Esophagus squamous epithelium (tissue), 5 donors: Measurements from ENCODE around the gene UQCRHL. TPM values are rescaled to one million over a fixed set of nuclear protein-coding genes. Genes with fewer than 3 reads are reported as not detected.
"Not testable (repeated sequence)": the region's sequence is repeated elsewhere in the genome, so short reads cannot be mapped to it uniquely, and the experiment has no call there.

Experiments used
- DNase-seq: peaks from one replicate; lab custom pipeline; 2025; lab: John Stamatoyannopoulos, UW
- H3K27ac ChIP-seq, 4 donors: fragments of 200-600 bp; sonication (generic); one replicate each; pipeline ENCODE4 v1.5.1; 2016 to 2019; ENCODE audit warnings: mild to moderate bottlenecking in 1 of 4
- H3K27me3 ChIP-seq, 4 donors: fragments of 200-600 bp; sonication (generic); 1 replicate in 3 of 4; 2 replicates in 1 of 4; pipeline versions ENCODE4 v1.5.1 to v1.6.0; 2017 to 2021; ENCODE audit warnings: antibody characterized with exemption in 1 of 4
- H3K36me3 ChIP-seq, 3 donors: fragments of 200-600 bp; sonication (generic); one replicate each; pipeline ENCODE4 v1.5.1; 2016 to 2019
- H3K4me1 ChIP-seq, 3 donors: fragments of 200-600 bp; sonication (generic); one replicate each; pipeline ENCODE4 v1.5.1; 2017 to 2019
- H3K4me3 ChIP-seq, 4 donors: fragments of 200-600 bp; sonication (generic); 1 replicate in 3 of 4; 2 replicates in 1 of 4; pipeline ENCODE4 v1.5.1; 2016 to 2019; ENCODE audit warnings: mild to moderate bottlenecking in 2 of 4, moderate library complexity in 1 of 4
- H3K9me3 ChIP-seq, 3 donors: fragments of 200-600 bp; sonication (generic); one replicate each; pipeline ENCODE4 v1.5.1; 2016 to 2019
- POLR2A ChIP-seq, 4 donors: fragments of 450-650 bp; IDR thresholded peaks; one replicate each; pipeline ENCODE4 v1.6.1; 2017; ENCODE audit warnings: antibody characterized with exemption in 4 of 4, mild to moderate bottlenecking in 4 of 4, moderate library complexity in 3 of 4
- WGBS, 2 donors: methylation state at CpG; one replicate each; pipeline ENCODE4 v1.1.5; 2018; 5-methylcytosine and 5-hydroxymethylcytosine counted together
- intact Hi-C: fragments of 100-400 bp; cut with DNase I; formaldehyde crosslinking; loops from one replicate; pipeline ENCODE4 v1.15.0; 2022
- total RNA-seq, 4 donors: library from RNA; depleted of rRNA; stranded (reverse); fragments of >200 nt; gene quantifications; one replicate each; pipeline ENCODE4 v1.1.0, GENCODE V29; 2016
- TF ChIP-seq, protein P1 (sequence below), 6 experiments: fragments of 450-650 bp in 4 of 6; fragments of 200-600 bp in 2 of 6; sonication (generic) in 2 of 6; IDR thresholded peaks; one replicate each; pipeline ENCODE4 v1.5.1; 2016 to 2019; ENCODE audit warnings: antibody characterized with exemption in 6 of 6, mild to moderate bottlenecking in 4 of 6, moderate library complexity in 4 of 6
- donor health status: DM: yes; HTN: yes; CAD: no.

Gene UQCRHL
- total RNA-seq, result 1 to 10 TPM in 1 of 4 donors, under 1 TPM in 3; 0.64 to 1.8 (median 0.78) TPM

DNA sequence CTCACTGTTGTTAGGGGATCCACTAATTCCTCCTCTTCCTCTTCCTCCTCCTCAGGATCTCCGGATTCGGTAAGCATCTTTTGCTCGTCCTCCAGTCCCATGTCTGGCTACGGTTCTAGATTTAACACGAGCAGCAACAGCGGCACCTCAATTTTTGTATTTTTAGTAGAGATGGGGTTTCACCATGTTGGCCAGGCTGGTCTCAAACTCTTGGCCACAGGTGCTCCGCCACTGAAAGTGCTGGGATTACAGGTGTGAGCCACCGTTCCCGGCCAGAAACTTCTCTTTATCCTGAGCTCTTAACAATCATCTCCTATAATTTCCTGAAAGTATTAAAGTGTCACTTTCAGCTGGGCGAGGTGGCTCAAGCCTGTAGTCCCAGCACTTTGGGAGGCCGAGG, at the start of gene UQCRHL:
Gene UQCRHL, minus strand, starts transcription at position 101 of the 400 bp plus-strand sequence. Its CDS starts 0 bp downstream, at position 101.
- intact Hi-C loops, H3K4me1 ChIP-seq, DNase-seq, H3K27ac ChIP-seq, H3K4me3 ChIP-seq, H3K27me3 ChIP-seq, H3K36me3 ChIP-seq, H3K9me3 ChIP-seq: not testable (repeated sequence)
- 88 to 97% methylated on average over 7 to 10 of the region's 11 CpGs for WGBS, 2 donors

- intact Hi-C loops, result no loop called here
- WGBS, 2 donors, result 90 to 93% methylated on average over 4 to 5 of the region's 5 CpGs
- H3K9me3 ChIP-seq, result no peaks in the 10 kb centered on the region
- H3K27ac ChIP-seq, result no peak overlapping the region
- H3K4me3 ChIP-seq, result no peak overlapping the region
- no peaks in the 10 kb centered on the region for H3K27me3 ChIP-seq
- no peak for TF ChIP-seq POLR2A (IDR thresholded peaks at IDR 0.05)
- TF ChIP-seq, protein P1, sequence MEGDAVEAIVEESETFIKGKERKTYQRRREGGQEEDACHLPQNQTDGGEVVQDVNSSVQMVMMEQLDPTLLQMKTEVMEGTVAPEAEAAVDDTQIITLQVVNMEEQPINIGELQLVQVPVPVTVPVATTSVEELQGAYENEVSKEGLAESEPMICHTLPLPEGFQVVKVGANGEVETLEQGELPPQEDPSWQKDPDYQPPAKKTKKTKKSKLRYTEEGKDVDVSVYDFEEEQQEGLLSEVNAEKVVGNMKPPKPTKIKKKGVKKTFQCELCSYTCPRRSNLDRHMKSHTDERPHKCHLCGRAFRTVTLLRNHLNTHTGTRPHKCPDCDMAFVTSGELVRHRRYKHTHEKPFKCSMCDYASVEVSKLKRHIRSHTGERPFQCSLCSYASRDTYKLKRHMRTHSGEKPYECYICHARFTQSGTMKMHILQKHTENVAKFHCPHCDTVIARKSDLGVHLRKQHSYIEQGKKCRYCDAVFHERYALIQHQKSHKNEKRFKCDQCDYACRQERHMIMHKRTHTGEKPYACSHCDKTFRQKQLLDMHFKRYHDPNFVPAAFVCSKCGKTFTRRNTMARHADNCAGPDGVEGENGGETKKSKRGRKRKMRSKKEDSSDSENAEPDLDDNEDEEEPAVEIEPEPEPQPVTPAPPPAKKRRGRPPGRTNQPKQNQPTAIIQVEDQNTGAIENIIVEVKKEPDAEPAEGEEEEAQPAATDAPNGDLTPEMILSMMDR (IDR thresholded peaks at IDR 0.05), result no peak
- H3K4me1 ChIP-seq, result peaks cover 7 to 77% (median 18%) of the 10 kb centered on the region in 3 donors
- H3K36me3 ChIP-seq, result peaks cover 0 to 7% (median 0%) of the 10 kb centered on the region in 3 donors
- DNase-seq, result no peak
Observed at GRCh38 chr1:15856888-15857287, 49.4 kb upstream of the UQCRHL start.

GRCh38 chr1:15852828-15853302, 45.4 kb upstream of the UQCRHL start:
- no peaks in the 10 kb centered on the region for H3K9me3 ChIP-seq
- peaks cover 0 to 7% (median 0%) of the 10 kb centered on the region in 3 donors for H3K36me3 ChIP-seq
- H3K27ac ChIP-seq, result peak overlapping the region in 1 of 4 donors; percentile 96
- DNase-seq, result no peak
- TF ChIP-seq POLR2A (IDR thresholded peaks at IDR 0.05), result no peak
- TF ChIP-seq, protein P1 (IDR thresholded peaks at IDR 0.05), result no peak
- peaks cover 24 to 81% (median 28%) of the 10 kb centered on the region in 3 donors for H3K4me1 ChIP-seq
- H3K4me3 ChIP-seq, result no peak overlapping the region
- H3K27me3 ChIP-seq, result no peaks in the 10 kb centered on the region
- intact Hi-C loops, result no loop called here
- WGBS, 2 donors, result 78 to 82% methylated on average over 3 of the region's 3 CpGs

GRCh38 chr1:15852036-15852827, 44.8 kb upstream of the UQCRHL start:
- peaks cover 19 to 75% (median 28%) of the 10 kb centered on the region in 3 donors for H3K4me1 ChIP-seq
- WGBS, 2 donors, result 40 to 45% methylated on average over 6 of the region's 6 CpGs
- H3K36me3 ChIP-seq, result peaks cover 0 to 7% (median 0%) of the 10 kb centered on the region in 3 donors
- no peak for DNase-seq
- H3K4me3 ChIP-seq, result no peak overlapping the region
- H3K27ac ChIP-seq, result peak overlapping the region in 3 of 4 donors; percentile 15 to 96 (median 47)
- intact Hi-C loops, result no loop called here
- H3K27me3 ChIP-seq, result no peaks in the 10 kb centered on the region
- no peaks in the 10 kb centered on the region for H3K9me3 ChIP-seq
- TF ChIP-seq, protein P1 (IDR thresholded peaks at IDR 0.05), result no peak
- no peak for TF ChIP-seq POLR2A (IDR thresholded peaks at IDR 0.05)

DNA sequence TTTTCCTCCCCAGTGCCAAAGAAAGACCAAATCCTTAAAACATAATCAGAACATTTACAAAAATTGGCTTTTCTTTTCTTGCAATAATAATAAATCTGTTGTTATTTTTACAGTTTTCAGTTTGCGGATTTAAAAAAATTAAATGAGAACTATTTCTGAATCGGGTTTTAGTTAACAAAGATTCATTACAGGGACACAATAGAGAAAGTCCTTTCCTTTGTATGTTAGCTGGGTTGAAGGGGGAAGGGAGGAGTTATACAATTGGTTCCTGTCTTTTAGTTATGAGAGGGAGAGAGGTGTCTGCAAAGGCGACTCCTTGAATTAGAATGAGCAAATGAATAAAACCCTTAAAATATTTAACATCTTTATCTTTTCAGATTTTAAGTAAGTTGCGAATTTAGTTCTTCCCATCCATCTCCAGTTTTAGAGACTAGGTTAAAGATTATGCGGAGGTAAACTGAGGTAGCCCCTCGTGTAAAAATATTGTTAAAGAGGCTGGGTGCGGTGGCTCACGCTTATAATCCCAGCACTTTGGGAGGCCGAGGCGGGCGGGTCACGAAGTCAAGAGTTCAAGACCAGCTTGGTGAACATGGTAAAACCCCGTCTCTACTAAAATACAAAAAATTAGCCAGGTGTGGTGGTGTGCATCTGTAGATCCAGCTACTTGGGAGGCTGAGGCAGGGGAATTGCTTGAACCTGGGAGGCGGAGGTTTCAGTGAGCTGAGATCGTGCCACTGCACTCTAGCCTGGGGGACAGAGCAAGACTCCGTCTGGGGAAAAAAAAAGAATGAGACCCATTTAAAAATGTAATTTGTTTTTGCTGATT, 44.0 kb upstream of the UQCRHL start:
- 52 to 60% methylated on average over 16 of the region's 16 CpGs for WGBS, 2 donors
- TF ChIP-seq POLR2A (IDR thresholded peaks at IDR 0.05), result no peak
- TF ChIP-seq, protein P1 (IDR thresholded peaks at IDR 0.05), result no peak
- no peaks in the 10 kb centered on the region for H3K9me3 ChIP-seq
- H3K4me1 ChIP-seq, result peaks cover 27 to 74% (median 34%) of the 10 kb centered on the region in 3 donors
- intact Hi-C loops, result no loop called here
- H3K4me3 ChIP-seq, result no peak overlapping the region
- peaks cover 0 to 7% (median 0%) of the 10 kb centered on the region in 3 donors for H3K36me3 ChIP-seq
- H3K27ac ChIP-seq, result peak overlapping the region in 3 of 4 donors; percentile 47 to 99 (median 96)
- no peaks in the 10 kb centered on the region for H3K27me3 ChIP-seq
- DNase-seq, result no peak
